GM11168 (cell line): ENCODE data around the gene CDCP1.

Source experiments
- in situ Hi-C: fragments of 300-500 bp; cut with MboI; formaldehyde crosslinking; loops from one replicate; pipeline ENCODE4 v1.12.0; 2022; ENCODE audit warnings: low sequenced_read_pairs; ENCODE audit not compliant: unreplicated experiment

Gene CDCP1

GRCh38 chr3:45116350-45116749 is 29.8 kb downstream of the CDCP1 start:
- in situ Hi-C loops = no loop called here

- in situ Hi-C loops = no loop called here
Observed at GRCh38 chr3:45113625-45114050, 32.5 kb downstream of the CDCP1 start.

- in situ Hi-C loops = no loop called here
Observed at GRCh38 chr3:45112939-45113338, 33.2 kb downstream of the CDCP1 start.

DNA sequence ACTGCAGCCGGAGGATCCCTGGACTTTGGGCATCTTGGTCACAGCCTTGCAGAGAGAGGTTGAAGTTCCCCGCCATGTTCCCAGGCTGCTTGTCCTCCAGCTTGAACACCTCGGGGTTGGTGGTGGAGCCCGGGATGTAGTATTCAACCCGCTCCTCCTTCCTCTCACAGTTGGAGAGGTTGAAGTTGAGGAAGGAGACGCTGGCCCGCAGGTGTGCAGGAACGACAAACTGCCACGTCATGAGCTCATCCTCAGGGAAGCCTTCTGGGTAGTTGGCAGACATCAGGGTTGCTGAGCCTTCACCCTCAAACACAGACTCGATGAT is 35.7 kb downstream of the CDCP1 start:
- in situ Hi-C loops = no loop called here

GRCh38 chr3:45109771-45110508 is 36.2 kb downstream of the CDCP1 start:
- in situ Hi-C loops = no loop called here

DNA sequence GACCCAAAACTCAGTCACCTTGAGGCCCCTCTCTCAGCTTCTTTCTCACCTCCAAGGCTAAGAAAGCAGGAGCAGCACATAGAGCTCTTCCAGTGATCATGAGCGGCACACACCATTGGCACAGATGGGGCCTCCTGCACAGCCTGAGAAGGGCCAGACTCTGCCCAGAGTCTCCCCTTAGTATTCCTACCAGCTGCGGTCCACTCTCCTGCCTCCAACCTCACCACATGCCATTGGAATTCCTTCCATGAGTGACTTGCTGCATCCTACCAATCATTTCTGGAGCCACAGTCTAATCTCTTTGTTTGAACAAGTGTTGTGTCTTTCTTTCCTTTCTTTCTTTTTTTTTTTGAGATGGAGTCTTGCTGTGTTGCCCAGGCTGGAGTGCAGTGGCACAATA is 39.3 kb downstream of the CDCP1 start:
- in situ Hi-C loops = no loop called here

GRCh38 chr3:45105855-45106671 is 40.1 kb downstream of the CDCP1 start:
- in situ Hi-C loops = no loop called here

DNA sequence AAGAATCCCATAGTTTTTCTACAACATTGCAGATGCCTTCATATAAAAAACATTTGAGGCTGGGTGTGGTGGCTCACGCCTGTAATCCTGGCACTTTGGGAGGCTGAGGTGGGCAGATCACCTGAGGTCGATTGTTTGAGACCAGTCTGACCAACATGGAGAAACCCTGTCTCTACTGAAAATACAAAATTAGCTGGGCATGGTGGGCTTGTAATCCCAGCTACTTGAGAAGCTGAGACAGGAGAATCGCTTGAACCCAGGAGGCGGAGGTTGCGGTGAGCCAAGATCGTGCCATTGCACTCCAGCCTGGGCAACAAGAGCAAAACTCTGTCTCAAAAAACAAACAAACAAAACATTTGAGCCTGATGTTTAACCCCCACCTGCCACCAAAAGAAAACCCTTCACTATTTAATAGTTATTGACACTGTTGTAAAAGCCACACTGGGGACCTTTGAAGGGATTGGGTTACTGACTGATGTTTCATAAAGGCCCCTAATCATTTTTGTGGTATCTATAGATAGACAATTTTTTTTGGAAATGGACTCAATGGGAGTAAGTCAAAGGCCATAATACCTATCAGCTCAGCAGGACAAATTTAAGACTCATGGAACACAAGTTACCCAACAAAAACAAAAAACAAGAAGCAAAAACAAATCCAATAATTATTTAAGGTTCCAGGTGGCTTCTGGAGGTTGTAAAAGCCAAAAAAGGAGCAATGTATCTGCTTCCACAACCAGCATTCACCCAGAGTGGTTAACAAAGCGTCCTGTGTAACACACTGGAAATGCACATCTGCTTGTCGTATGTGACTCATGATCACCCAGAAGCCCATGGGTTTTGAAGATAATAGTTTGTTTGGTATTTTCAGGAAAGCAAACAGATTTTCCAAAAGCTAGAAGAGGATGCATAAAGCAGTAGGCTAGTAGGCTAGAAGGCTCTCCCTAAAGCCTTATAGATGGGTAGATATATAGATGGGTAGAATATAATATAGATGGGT is 41.2 kb downstream of the CDCP1 start:
- in situ Hi-C loops = no loop called here

DNA sequence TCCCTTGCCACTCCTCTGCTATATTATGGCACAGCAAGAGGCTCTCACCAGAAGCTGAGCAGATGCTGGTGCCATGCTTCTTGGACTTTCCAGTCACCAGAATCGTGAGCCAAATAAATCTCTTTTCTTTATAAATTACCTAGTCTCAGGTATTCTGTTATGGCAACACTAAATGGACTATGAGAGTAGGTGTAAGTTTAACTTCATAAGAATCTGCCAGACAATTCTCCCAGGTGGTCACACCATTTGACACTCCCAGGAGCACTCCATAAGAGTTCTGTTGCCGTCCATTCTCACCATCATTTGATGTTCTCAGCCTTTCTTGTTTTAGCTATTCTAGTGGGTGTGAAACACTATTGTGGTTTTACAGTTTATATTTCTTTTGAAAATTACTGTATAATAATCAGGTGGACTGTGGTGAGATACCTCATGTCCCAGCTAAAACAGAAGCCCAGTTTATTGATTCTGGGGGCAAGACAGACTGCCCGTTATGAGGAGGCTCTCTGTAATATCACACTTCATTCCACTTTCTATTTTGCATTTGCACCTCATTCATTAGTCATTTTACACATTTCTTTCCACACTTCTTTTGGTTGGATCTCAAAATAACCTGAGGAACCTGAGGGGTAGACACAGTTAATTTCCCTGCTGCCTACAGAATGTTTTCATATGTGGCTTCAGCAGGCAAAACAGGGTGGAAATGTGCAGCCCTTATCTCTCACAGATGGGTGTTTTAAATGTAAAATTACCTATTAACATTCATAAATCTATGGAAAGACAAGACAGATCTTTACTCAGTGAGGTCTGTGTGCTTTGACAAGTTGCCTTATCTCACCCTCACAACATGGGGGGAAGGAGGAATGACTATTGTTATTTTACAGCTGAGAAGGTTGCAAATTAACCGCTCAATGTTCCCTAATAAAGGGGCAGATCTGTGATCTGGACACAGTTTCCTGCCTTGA is 42.1 kb downstream of the CDCP1 start:
- in situ Hi-C loops = no loop called here

DNA sequence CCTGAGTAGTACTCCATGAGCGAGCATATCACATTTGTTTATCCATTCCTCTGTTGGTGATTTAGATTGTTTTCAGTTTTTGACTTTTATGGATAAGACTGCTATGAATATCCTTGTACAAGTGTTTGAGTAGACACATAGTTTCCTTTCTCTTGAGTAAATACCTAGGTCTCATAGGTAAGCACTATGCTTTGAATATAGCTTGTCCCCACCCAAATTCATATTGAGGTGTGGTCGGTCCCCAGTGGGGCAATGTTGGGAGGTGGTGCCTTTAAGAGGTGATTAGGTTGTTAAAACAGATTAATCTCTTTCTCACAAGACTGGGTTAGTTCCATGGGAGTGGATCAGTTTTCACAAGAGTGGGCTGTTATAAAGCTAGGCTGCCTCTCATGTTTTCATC is 42.8 kb downstream of the CDCP1 start:
- in situ Hi-C loops = no loop called here

DNA sequence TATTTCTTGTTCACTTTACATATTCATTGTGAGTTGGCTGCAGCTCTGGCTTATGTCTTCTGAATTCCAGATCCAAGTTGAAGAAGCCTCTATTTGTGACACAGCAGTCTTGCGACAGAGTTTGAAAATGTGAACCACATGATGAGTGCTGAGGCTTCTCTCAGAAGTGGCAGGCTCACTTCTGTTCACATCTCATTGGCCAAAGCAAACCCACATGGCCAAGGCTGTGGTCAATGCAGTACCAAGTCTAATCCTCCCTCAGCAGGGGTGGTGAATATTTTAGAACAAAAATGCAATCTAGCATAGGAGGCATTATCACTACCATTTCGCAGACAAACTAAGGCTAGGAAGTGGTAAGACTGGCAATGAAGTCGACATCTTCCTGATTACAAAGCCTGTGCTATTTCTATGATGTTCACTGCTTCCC is 45.2 kb downstream of the CDCP1 start:
- in situ Hi-C loops = no loop called here

DNA sequence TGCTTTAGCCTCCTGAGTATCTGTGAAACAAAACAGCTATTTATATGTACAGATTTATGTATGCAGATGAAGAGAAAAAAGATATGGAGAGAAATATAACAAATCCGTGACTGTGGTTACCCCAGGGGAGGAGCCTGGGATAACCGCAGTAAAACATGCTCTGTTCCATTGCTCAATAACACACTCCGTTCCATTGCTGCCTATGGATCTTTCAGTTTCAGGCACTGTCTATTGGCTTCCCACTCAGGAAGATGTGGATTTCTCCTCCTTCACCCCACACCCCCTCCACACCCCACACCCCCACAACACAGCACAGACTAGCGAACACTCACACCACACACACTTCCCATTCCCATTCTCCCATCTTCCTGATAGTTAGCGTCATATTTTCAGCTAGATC is 47.9 kb downstream of the CDCP1 start:
- in situ Hi-C loops = no loop called here

- in situ Hi-C loops = no loop called here
Observed at GRCh38 chr3:45097296-45097883, 48.8 kb downstream of the CDCP1 start.

DNA sequence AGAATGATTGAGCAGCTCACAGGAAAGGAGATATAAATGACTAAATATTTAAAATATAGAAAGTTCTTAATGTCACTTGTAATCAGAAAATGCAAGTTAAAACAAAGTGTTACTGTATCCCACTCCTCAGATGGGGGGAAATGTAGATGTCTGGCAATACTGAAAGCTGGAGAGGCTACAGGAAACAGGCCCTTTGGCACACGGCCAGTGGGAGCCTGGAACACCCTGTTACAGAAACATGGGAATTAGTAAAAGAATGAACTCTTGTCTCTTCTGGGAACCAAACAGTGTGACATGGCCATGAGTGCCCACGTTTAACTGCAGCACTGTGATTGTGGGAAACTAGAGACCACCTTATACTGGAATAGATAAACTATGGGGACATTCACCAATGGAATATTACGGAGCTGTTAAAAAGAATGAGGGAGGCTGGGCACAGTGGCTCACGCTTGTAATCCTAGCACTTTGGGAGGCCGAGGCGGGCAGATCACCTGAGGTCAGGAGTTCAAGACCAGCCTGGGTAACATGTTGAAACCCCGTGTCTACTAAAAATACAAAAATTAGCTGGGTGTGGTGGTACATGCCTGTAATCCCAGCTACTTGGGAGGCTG is 50.2 kb downstream of the CDCP1 start:
- in situ Hi-C loops = no loop called here

GRCh38 chr3:45093176-45093575 is 53.0 kb downstream of the CDCP1 start:
- in situ Hi-C loops = no loop called here

DNA sequence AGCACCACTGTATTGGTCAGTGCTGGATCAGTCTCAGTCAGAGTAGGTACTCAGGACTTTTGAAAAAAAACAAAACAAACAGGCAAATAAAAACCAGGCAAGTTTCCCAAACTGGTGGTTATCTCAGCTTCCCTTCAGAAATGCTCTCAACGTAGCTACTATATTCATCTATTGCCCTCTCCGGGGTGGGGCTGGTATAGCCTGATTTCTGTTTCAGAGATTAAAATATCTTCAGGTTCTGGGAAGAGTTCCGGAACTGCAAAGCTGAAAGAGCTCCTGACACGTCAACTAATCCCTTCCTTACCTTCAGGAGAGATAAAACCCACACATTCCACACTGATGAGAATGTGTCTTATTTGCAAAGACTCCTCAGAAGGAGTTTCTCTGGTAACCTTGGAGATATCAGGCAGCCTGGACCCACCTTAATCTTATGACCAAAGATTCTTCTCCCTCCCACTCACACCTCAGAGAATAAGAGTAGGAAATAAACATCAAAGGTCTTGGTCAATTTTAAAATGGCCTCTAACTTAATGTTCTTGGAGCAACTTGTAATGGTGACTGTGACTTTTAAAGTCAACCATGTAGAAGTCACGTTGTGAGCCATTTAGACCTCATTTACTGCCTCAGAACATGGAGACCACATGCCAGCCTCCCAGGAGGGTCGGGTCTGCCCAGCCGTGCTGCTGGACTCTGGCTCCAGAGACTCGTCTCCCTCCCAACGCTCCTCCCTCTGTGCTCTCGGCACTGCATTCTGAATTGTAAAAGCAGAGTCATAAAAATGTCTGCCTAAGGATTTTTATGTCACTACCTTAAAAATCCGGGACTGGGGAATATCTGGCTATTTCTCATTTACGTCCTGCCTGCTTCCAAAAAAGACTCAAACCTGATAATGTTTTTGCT is 53.8 kb downstream of the CDCP1 start:
- in situ Hi-C loops = no loop called here

DNA sequence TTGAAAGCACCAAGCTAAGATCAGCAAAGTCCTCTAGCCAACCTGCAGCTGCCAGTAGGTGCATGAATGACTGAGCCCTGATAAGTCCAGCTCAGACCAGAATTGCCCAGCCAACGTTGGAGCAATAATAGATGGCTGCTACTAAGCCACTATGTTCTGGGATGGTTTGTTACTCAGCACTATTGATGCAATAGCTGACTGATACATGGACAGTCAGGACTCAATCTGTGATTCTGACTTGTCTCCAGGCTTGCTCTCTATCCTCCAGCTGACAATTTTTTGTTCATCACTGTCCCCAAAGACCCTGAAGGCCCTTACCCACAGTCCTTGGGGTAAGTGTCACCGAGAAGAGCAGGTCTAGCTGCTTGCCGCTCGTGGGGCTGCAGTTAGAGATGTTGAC is 55.3 kb downstream of the CDCP1 start:
- in situ Hi-C loops = no loop called here
